Parathyroid adenoma (tissue), 2 donors: Measurements from ENCODE around the gene OSR1.

ENCODE experiments used
- H2AFZ ChIP-seq: fragments of 300-600 bp; sonication (generic); one replicate; pipeline ENCODE4 v1.7.0; 2017; ENCODE audit warnings: antibody characterized with exemption, mild to moderate bottlenecking
- H3K27ac ChIP-seq: fragments of 300-600 bp; sonication (generic); one replicate; pipeline ENCODE4 v1.7.0; 2017
- H3K27me3 ChIP-seq: fragments of 300-600 bp; sonication (generic); one replicate; pipeline ENCODE4 v1.7.0; 2017; ENCODE audit warnings: low read length; ENCODE audit not compliant: control insufficient read depth, insufficient read depth
- H3K36me3 ChIP-seq: fragments of 300-600 bp; sonication (generic); one replicate; pipeline ENCODE4 v1.7.0; 2017; ENCODE audit warnings: low read length; ENCODE audit not compliant: control insufficient read depth, insufficient read depth
- H3K4me1 ChIP-seq: fragments of 300-600 bp; sonication (generic); one replicate; pipeline ENCODE4 v1.7.0; 2017; ENCODE audit warnings: control low read depth
- H3K4me2 ChIP-seq: fragments of 300-600 bp; sonication (generic); one replicate; pipeline ENCODE4 v1.7.0; 2017; ENCODE audit warnings: low read length
- H3K4me3 ChIP-seq: fragments of 300-600 bp; sonication (generic); one replicate; pipeline ENCODE4 v1.7.0; 2017; ENCODE audit warnings: low read depth, low read length
- H3K79me2 ChIP-seq: fragments of 300-600 bp; sonication (generic); one replicate; pipeline ENCODE4 v1.7.0; 2017; ENCODE audit warnings: control low read depth
- H3K9ac ChIP-seq: fragments of 300-600 bp; sonication (generic); one replicate; pipeline ENCODE4 v1.7.0; 2017; ENCODE audit warnings: mild to moderate bottlenecking
- H3K9me3 ChIP-seq: fragments of 300-600 bp; sonication (generic); one replicate; pipeline ENCODE4 v1.7.0; 2017; ENCODE audit warnings: low read length; ENCODE audit not compliant: control insufficient read depth
- TF ChIP-seq, protein P1 (sequence below): fragments of 300-600 bp; sonication (generic); IDR thresholded peaks from one replicate; pipeline ENCODE4 v1.7.0; 2017; ENCODE audit warnings: antibody characterized with exemption, mild to moderate bottlenecking
- donor health status: primary hyperparathyroidism.

Gene OSR1

DNA sequence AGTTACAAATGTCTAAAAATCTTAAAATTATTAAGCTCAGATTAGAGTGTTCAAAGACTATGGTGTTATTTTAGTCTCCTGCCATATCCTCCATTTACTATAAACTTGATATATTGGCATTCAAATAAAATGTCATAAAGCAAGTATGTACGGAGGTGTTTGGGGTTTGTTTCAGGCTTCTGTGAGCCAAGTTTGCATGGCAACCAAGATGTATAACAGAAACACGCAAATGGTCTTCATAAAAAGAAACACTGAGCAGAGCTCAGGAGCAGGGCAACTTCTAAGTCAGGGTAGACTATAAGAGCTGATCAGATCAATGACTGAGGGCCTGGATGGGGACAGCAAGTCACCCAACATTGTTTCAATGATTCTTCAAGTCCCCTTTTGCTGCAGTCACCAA, 20.5 kb upstream of the OSR1 start:
- Histone ChIP-seq H3K4me2 (no peak overlapping the region), H3K9me3 (no peaks in the 10 kb centered on the region), H3K9ac (no peak overlapping the region), H2AFZ (no peak overlapping the region), H3K27me3 (no peaks in the 10 kb centered on the region), H3K79me2 (no peaks in the 10 kb centered on the region), H3K4me1 (no peaks in the 10 kb centered on the region), H3K36me3 (no peaks in the 10 kb centered on the region), H3K27ac (no peak overlapping the region), H3K4me3 (no peak overlapping the region)
- TF ChIP-seq, protein P1, sequence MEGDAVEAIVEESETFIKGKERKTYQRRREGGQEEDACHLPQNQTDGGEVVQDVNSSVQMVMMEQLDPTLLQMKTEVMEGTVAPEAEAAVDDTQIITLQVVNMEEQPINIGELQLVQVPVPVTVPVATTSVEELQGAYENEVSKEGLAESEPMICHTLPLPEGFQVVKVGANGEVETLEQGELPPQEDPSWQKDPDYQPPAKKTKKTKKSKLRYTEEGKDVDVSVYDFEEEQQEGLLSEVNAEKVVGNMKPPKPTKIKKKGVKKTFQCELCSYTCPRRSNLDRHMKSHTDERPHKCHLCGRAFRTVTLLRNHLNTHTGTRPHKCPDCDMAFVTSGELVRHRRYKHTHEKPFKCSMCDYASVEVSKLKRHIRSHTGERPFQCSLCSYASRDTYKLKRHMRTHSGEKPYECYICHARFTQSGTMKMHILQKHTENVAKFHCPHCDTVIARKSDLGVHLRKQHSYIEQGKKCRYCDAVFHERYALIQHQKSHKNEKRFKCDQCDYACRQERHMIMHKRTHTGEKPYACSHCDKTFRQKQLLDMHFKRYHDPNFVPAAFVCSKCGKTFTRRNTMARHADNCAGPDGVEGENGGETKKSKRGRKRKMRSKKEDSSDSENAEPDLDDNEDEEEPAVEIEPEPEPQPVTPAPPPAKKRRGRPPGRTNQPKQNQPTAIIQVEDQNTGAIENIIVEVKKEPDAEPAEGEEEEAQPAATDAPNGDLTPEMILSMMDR: no peak

GRCh38 chr2:19377717-19378116, 19.3 kb upstream of the OSR1 start:
- no peaks in the 10 kb centered on the region for H3K4me1 ChIP-seq
- no peaks in the 10 kb centered on the region for H3K79me2 ChIP-seq
- no peak overlapping the region for H3K27ac ChIP-seq
- no peak overlapping the region for H3K9ac ChIP-seq
- H3K4me3 ChIP-seq: no peak overlapping the region
- TF ChIP-seq, protein P1: no peak
- no peaks in the 10 kb centered on the region for H3K27me3 ChIP-seq
- H3K9me3 ChIP-seq: no peaks in the 10 kb centered on the region
- no peak overlapping the region for H2AFZ ChIP-seq
- H3K4me2 ChIP-seq: no peak overlapping the region
- H3K36me3 ChIP-seq: no peaks in the 10 kb centered on the region

GRCh38 chr2:19373352-19373751, 14.9 kb upstream of the OSR1 start:
- H2AFZ ChIP-seq: no peak overlapping the region
- no peaks in the 10 kb centered on the region for H3K79me2 ChIP-seq
- H3K36me3 ChIP-seq: no peaks in the 10 kb centered on the region
- no peaks in the 10 kb centered on the region for H3K4me1 ChIP-seq
- TF ChIP-seq, protein P1: no peak
- H3K4me2 ChIP-seq: no peak overlapping the region
- H3K27ac ChIP-seq: no peak overlapping the region
- no peak overlapping the region for H3K9ac ChIP-seq
- no peaks in the 10 kb centered on the region for H3K9me3 ChIP-seq
- H3K4me3 ChIP-seq: no peak overlapping the region
- no peaks in the 10 kb centered on the region for H3K27me3 ChIP-seq

DNA sequence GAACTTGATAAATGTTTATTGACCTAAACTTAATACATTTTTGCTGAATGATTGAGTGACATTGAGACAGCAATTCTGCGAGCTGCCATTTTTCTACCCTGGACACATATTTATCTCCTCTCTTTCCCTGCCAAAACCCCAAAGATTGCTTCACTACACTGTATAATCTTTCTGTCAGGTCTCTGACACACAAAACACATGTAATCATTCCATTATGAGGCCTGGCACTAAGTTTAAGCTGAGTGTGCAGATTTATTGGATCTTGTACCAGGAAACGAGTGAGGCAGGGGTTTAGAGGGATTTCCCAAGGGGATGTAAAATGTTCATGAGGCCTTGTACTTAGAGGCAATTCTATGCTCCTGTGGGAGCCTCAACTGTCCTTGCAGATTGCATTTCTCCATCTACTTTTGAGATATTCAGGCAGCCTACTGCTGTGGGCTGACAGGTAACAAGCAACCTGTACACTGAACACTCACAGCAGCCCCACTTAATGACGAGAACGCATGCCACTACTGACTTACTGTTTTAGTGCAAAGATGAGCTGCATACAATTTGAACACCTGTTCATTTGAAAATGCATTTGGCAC, 13.7 kb upstream of the OSR1 start:
- Histone ChIP-seq H3K4me3 (no peak overlapping the region), H3K9me3 (no peaks in the 10 kb centered on the region), H3K79me2 (no peaks in the 10 kb centered on the region), H3K4me1 (no peaks in the 10 kb centered on the region), H3K27me3 (no peaks in the 10 kb centered on the region), H3K36me3 (no peaks in the 10 kb centered on the region), H3K4me2 (no peak overlapping the region), H3K9ac (no peak overlapping the region), H2AFZ (no peak overlapping the region), H3K27ac (no peak overlapping the region)
- TF ChIP-seq, protein P1: no peak

DNA sequence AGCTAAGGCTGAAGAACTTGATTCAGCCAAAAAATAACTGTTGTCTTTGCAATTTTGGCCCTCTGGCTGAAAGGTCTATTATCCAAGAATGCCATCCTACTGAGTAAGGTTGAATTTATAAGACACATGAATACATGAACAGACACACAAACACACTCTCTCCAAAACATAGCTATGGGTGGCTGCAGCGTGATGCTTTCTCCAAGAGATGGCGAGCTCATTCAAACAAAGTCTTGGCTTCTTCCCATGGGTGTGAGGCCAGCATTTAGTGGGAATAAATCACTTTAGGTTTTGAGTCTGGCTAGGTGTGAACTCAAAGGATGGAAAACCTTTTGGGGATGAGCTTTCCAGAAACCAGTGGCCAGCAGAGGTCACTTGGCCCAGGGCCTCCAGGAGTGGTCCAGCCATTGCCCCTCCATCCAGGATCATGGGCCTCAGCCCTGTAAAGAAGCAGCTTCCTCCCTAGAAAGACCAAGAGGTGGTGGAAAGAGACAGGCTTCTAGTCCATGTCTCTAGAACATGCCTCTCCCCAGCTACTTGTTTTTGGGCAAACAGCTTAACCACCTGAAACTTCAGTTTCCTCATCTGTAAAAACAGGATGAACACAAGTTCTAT, 11.0 kb upstream of the OSR1 start:
- Histone ChIP-seq H3K36me3 (no peaks in the 10 kb centered on the region), H2AFZ (no peak overlapping the region), H3K4me1 (no peaks in the 10 kb centered on the region), H3K4me3 (no peak overlapping the region), H3K27me3 (no peaks in the 10 kb centered on the region), H3K27ac (no peak overlapping the region), H3K4me2 (no peak overlapping the region), H3K9me3 (no peaks in the 10 kb centered on the region), H3K79me2 (no peaks in the 10 kb centered on the region), H3K9ac (no peak overlapping the region)
- TF ChIP-seq, protein P1: no peak
